ENCODE measurements around the gene PDE6B. TPM values are rescaled to one million over a fixed set of nuclear protein-coding genes. Genes with fewer than 3 reads are reported as not detected.
"Not testable (repeated sequence)": the region's sequence is repeated elsewhere in the genome, so short reads cannot be mapped to it uniquely, and the experiment has no call there.

Gene PDE6B
- total and polyA plus RNA-seq, 9 donors, result 1.4 to 7.5 (median 4.6) TPM

DNA sequence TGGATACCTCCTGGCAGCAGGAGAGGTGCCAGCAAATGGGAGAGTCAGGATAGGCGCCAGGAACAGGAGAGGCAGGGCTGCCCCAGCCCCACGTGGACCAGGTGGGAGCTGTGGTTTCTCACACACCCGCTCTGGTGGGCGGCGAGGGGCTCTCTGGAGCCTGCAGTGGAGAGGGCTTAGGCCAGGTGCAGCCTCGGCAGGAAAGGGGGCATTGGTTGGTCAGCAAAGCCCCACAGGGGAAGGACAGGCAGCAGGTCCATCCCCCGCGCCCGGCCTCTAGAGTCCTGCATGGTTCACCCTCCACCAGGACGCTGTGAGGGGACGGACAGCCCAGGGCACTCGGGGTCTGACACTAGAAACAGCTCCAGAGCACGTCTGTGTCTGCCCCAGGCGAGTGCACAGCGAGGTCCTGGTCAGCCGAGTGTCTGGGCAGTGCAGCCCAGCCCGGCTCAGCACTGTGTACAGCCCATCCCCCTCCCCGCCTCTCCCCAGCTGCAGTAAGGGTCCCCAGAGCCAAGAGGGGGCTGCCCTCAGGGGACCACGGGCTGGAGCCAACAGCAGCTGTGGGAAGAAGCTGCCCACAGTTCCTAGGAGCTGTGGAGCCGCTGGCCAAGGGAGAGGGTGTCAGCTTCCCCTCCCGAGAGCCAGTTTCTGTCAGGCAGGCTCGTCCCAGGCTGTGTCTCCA is 40.5 kb downstream of the PDE6B start:
- Histone ChIP-seq H3K36me3 (no peaks in the 10 kb centered on the region), H3K9me3 (no peaks in the 10 kb centered on the region), H3K4me1 (ENCODE audit: insufficient read depth) (peaks cover 13% of the 10 kb centered on the region), H3K27ac (no peak overlapping the region), H3K4me3 (no peak overlapping the region), H3K27me3 (no peaks in the 10 kb centered on the region)
- DNase-seq, result peak in 1 of 5 donors; percentile 12
- 51 to 56% (median 53%) methylated on average over 20 to 22 of the region's 22 CpGs for WGBS, 3 donors
- TF ChIP-seq, protein P1, sequence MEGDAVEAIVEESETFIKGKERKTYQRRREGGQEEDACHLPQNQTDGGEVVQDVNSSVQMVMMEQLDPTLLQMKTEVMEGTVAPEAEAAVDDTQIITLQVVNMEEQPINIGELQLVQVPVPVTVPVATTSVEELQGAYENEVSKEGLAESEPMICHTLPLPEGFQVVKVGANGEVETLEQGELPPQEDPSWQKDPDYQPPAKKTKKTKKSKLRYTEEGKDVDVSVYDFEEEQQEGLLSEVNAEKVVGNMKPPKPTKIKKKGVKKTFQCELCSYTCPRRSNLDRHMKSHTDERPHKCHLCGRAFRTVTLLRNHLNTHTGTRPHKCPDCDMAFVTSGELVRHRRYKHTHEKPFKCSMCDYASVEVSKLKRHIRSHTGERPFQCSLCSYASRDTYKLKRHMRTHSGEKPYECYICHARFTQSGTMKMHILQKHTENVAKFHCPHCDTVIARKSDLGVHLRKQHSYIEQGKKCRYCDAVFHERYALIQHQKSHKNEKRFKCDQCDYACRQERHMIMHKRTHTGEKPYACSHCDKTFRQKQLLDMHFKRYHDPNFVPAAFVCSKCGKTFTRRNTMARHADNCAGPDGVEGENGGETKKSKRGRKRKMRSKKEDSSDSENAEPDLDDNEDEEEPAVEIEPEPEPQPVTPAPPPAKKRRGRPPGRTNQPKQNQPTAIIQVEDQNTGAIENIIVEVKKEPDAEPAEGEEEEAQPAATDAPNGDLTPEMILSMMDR (IDR thresholded peaks at IDR 0.05), result no peak
- TF ChIP-seq POLR2A (IDR thresholded peaks at IDR 0.05), result no peak
- no peak for TF ChIP-seq EP300 (IDR thresholded peaks at IDR 0.05)
- intact Hi-C loops (cut with DNase I), result no loop called here

DNA sequence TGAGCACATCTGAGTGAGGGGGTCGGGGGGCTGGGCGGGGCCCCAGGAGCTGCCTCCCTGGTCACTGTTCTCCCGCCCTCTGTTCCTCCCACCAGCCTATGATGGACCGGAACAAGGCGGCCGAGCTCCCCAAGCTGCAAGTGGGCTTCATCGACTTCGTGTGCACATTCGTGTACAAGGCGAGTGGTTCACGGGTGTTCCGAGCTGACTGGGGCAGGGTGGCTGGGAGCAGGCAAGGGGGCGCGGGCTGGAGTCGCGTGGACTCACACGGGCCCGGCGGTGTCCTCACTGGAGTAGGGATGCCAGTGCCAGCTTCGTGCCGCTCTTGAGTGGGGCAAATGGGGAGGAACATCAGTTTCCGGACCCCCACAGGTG is 41.0 kb downstream of the PDE6B start:
- Histone ChIP-seq H3K27me3 (no peaks in the 10 kb centered on the region), H3K36me3 (no peaks in the 10 kb centered on the region), H3K27ac (no peak overlapping the region), H3K4me3 (no peak overlapping the region), H3K9me3 (no peaks in the 10 kb centered on the region), H3K4me1 (ENCODE audit: insufficient read depth) (peaks cover 13% of the 10 kb centered on the region)
- no peak for DNase-seq
- 74 to 86% (median 77%) methylated on average over 21 to 22 of the region's 22 CpGs for WGBS, 3 donors
- intact Hi-C loops (cut with DNase I), result no loop called here
- TF ChIP-seq POLR2A (IDR thresholded peaks at IDR 0.05) (no peak), EP300 (IDR thresholded peaks at IDR 0.05) (no peak)
- TF ChIP-seq, protein P1 (IDR thresholded peaks at IDR 0.05), result no peak

DNA sequence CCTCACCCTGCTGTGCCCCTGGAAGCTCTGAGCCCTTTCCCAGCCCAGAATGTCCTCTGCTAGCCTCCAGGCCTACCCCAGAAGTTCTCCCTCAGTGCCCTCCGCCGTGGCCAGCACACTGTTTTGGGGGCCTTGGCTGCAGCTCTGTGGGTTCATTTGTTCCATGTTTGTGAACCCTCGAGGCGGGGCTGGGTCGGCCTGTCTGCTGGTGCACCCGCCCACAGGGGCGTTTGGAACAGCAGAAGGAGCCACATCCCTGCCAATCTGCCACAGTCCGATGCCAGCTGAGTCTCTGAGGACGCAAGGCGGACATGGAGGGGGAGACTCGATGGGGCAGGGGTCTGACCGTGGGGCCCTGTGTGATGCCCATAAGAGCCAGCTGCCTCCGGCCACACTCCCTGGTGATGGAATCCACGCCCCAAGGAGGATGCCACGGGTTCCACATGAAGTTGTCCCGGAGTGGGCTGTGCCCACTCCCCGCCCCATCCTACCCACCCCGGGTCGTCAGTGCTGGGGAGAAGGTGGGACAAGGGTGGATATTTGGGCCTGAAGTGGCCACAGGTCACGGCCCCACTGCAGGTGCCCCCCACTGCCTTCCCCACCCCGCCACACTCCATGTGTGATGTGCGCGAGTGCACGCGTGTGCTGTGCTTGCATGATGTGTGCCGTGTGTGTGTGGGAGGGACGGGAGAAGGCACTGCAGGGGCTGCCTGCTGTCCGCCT is 41.6 kb downstream of the PDE6B start:
- TF ChIP-seq POLR2A (IDR thresholded peaks at IDR 0.05) (no peak), EP300 (IDR thresholded peaks at IDR 0.05) (no peak)
- TF ChIP-seq, protein P1 (IDR thresholded peaks at IDR 0.05), result no peak
- no peak for DNase-seq
- WGBS, 3 donors, result 79 to 83% (median 82%) methylated on average over 27 to 28 of the region's 28 CpGs
- Histone ChIP-seq H3K4me3 (no peak overlapping the region), H3K9me3 (no peaks in the 10 kb centered on the region), H3K4me1 (ENCODE audit: insufficient read depth) (peaks cover 13% of the 10 kb centered on the region), H3K36me3 (no peaks in the 10 kb centered on the region), H3K27me3 (no peaks in the 10 kb centered on the region), H3K27ac (no peak overlapping the region)
- intact Hi-C loops (cut with DNase I), result no loop called here

DNA sequence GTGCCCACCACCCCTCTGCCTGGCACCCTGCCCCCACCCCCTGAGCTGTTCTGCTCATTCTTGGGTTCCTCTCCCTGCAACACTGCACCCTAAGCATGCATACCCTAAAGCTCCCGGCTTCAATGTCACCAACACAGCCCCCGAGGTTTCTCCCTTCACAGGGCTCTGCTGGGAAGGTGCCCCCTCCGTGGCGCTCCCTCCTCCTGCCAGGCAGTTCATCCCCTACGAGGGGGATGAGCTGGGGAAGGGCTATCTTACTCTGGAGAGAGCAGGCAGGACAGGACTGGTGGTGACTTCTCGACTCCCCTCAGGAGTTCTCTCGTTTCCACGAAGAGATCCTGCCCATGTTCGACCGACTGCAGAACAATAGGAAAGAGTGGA is 42.2 kb downstream of the PDE6B start:
- peaks cover 13% of the 10 kb centered on the region for H3K4me1 ChIP-seq (ENCODE audit: insufficient read depth)
- H3K36me3 ChIP-seq, result no peaks in the 10 kb centered on the region
- H3K27ac ChIP-seq, result no peak overlapping the region
- H3K4me3 ChIP-seq, result no peak overlapping the region
- DNase-seq, result no peak
- H3K9me3 ChIP-seq, result no peaks in the 10 kb centered on the region
- TF ChIP-seq EP300 (IDR thresholded peaks at IDR 0.05) (no peak), POLR2A (IDR thresholded peaks at IDR 0.05) (no peak)
- TF ChIP-seq, protein P1 (IDR thresholded peaks at IDR 0.05), result no peak
- intact Hi-C loops (cut with DNase I), result no loop called here
- H3K27me3 ChIP-seq, result no peaks in the 10 kb centered on the region
- 53 to 64% (median 59%) methylated on average over 10 of the region's 10 CpGs for WGBS, 3 donors

DNA sequence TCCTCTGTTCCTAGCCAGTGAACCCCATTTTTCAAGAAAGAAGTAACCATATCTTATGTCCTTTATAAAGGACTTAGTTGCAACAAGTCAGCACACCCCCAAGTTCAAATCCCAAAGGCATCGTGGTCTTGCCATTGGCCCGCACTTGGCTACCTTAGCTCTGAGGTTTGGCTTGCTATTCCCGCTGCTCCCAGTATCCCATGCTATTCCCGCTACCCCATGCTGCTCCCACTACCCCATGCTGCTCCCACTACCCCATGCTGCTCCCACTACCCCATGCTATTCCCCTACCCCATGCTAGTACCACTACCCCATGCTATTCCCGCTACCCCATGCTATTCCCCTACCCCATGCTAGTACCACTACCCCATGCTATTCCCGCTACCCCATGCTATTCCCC is 42.8 kb downstream of the PDE6B start:
- DNase-seq; H3K4me3 ChIP-seq; H3K36me3 ChIP-seq; H3K27ac ChIP-seq; H3K9me3 ChIP-seq; intact Hi-C loops (cut with DNase I); H3K27me3 ChIP-seq: not testable (repeated sequence)
- H3K4me1 ChIP-seq (ENCODE audit: insufficient read depth), result peaks cover 11% of the 10 kb centered on the region
- 75 to 89% (median 88%) methylated on average over 5 to 6 of the region's 6 CpGs for WGBS, 3 donors

DNA sequence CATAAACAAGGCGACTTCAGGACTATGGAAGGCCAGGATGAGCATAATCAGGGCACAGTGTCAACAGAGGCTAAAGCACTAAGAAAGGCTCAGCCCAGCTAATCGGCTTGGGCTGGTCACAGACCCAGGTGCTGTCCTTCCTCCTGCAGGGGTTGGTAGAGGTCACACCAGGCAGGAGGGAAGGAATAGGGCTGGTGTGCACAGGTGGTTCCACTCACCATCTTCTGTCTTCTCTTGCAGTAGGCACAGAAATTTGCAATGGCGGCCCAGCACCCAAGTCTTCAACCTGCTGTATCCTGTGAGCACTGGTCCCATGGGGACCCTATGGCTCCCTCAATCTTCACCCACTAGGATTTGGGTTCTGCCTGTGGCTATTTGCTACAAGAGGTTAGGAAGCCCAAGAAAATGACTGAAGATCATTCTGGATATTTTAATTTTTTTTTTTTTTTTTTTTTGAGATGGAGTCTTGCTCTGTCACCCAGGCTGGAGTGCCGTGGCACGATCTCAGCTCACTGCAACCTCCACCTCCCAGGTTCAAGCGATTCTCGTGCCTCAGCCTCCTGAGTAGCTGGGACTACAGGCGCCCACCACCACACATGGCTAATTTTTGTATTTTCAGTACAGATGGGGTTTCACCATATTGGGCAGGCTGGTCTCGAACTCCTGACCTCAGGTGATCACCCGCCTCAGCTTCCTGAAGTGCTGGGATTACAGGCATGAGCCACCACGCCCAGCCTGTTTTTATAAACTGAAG is 44.6 kb downstream of the PDE6B start:
- whole genome bisulfite sequencing, 3 donors, result 77 to 84% (median 83%) methylated on average over 11 of the region's 11 CpGs
- H3K9me3 ChIP-seq, DNase-seq, H3K27me3 ChIP-seq, H3K36me3 ChIP-seq, H3K27ac ChIP-seq, H3K4me3 ChIP-seq: not testable (repeated sequence)
- peaks cover 13% of the 10 kb centered on the region for H3K4me1 ChIP-seq (ENCODE audit: insufficient read depth)
- intact Hi-C loops (cut with DNase I), result loop anchor here in 1 of 4 donors (5.0 to 10.0 kb wide), 3 partner anchors 115 to 1795 kb away; partner anchors contain the start of genes RNF4 and ZNF141

Data from ovary (tissue), 9 donors.